ENCODE data around the gene SDCBP2.

The SDCBP2 gene

GRCh38 chr20:1375515-1375914 lies 46.6 kb upstream of the SDCBP2 start:
- no peak overlapping the region for H3K27ac ChIP-seq
- TF ChIP-seq ZFX (IDR thresholded peaks at IDR 0.05; ENCODE audit: borderline replicate concordance): no peak
- TF ChIP-seq CTCF (IDR thresholded peaks at IDR 0.05): no peak

GRCh38 chr20:1374246-1374645 lies 45.3 kb upstream of the SDCBP2 start:
- H3K27ac ChIP-seq: no peak overlapping the region
- no peak for TF ChIP-seq ZFX (IDR thresholded peaks at IDR 0.05; ENCODE audit: borderline replicate concordance)
- no peak for TF ChIP-seq CTCF (IDR thresholded peaks at IDR 0.05)

- H3K27ac ChIP-seq: no peak overlapping the region
- no peak for TF ChIP-seq ZFX (IDR thresholded peaks at IDR 0.05; ENCODE audit: borderline replicate concordance)
- TF ChIP-seq CTCF (IDR thresholded peaks at IDR 0.05): no peak
These were observed 44.7 kb upstream of the SDCBP2 start for GRCh38 chr20:1373614-1374013.

GRCh38 chr20:1373036-1373435 lies 44.1 kb upstream of the SDCBP2 start:
- no peak overlapping the region for H3K27ac ChIP-seq
- no peak for TF ChIP-seq ZFX (IDR thresholded peaks at IDR 0.05; ENCODE audit: borderline replicate concordance)
- TF ChIP-seq CTCF (IDR thresholded peaks at IDR 0.05): no peak

- no peak overlapping the region for H3K27ac ChIP-seq
- TF ChIP-seq ZFX (IDR thresholded peaks at IDR 0.05; ENCODE audit: borderline replicate concordance): no peak
- TF ChIP-seq CTCF (IDR thresholded peaks at IDR 0.05): no peak
These were observed 43.0 kb upstream of the SDCBP2 start for GRCh38 chr20:1371830-1372539.

- H3K27ac ChIP-seq: no peak overlapping the region
These were observed 42.4 kb upstream of the SDCBP2 start for GRCh38 chr20:1371202-1371782.

More at GRCh38 chr20:1371202-1371782, 42.4 kb upstream of the SDCBP2 start:
- TF ChIP-seq ZFX (IDR thresholded peaks at IDR 0.05; ENCODE audit: borderline replicate concordance): no peak
- no peak for TF ChIP-seq CTCF (IDR thresholded peaks at IDR 0.05)

All from 22Rv1 (cell line).